ENCODE results near the gene RALGPS1.

RALGPS1 gene

GRCh38 chr9:127229691-127230417 lies 315.3 kb downstream of the RALGPS1 start:
- no peak for DNase-seq

GRCh38 chr9:127231666-127232065 lies 317.1 kb downstream of the RALGPS1 start:
- no peak for DNase-seq

- no peak for DNase-seq
Observed at GRCh38 chr9:127232833-127233549, 318.4 kb downstream of the RALGPS1 start.

GRCh38 chr9:127233550-127233949 lies 319.0 kb downstream of the RALGPS1 start:
- no peak for DNase-seq

- no peak for DNase-seq
Observed at GRCh38 chr9:127233989-127234388, 319.4 kb downstream of the RALGPS1 start.

- no peak for DNase-seq
Observed at GRCh38 chr9:127237801-127238200, 323.2 kb downstream of the RALGPS1 start.

GRCh38 chr9:127241354-127241753 lies 326.8 kb downstream of the RALGPS1 start:
- DNase-seq, result no peak

GRCh38 chr9:127244609-127245601 lies 330.3 kb downstream of the RALGPS1 start:
- peak; percentile 94 for DNase-seq

- no peak for DNase-seq
Observed at GRCh38 chr9:127245637-127246164, 331.1 kb downstream of the RALGPS1 start.

GRCh38 chr9:127248241-127248640 lies 333.7 kb downstream of the RALGPS1 start:
- DNase-seq, result no peak

GRCh38 chr9:127249877-127250276 lies 335.3 kb downstream of the RALGPS1 start:
- DNase-seq, result no peak

GRCh38 chr9:127250896-127251391 lies 336.4 kb downstream of the RALGPS1 start:
- no peak for DNase-seq

- DNase-seq, result no peak
Observed at GRCh38 chr9:127252410-127253318, 338.1 kb downstream of the RALGPS1 start.

- no peak for DNase-seq
Observed at GRCh38 chr9:127253446-127253845, 338.9 kb downstream of the RALGPS1 start.

- no peak for DNase-seq
Observed at GRCh38 chr9:127255692-127256091, 341.1 kb downstream of the RALGPS1 start.

- DNase-seq, result no peak
Observed at GRCh38 chr9:127256324-127256723, 341.7 kb downstream of the RALGPS1 start.

- no peak for DNase-seq
Observed at GRCh38 chr9:127258606-127259471, 344.3 kb downstream of the RALGPS1 start.

GRCh38 chr9:127262602-127263001 lies 348.0 kb downstream of the RALGPS1 start:
- no peak for DNase-seq

- no peak for DNase-seq
Observed at GRCh38 chr9:127263237-127263636, 348.7 kb downstream of the RALGPS1 start.

GRCh38 chr9:127263664-127264063 lies 349.1 kb downstream of the RALGPS1 start:
- DNase-seq, result no peak
